Activated naive CD8-positive, alpha-beta T cell treated with anti-CD3 and anti-CD28 coated beads, Interleukin-2, amount 50 U/mL, for 24 hours (primary cell): ENCODE data around the gene GORASP2.
A peak's percentile ranks its signal among the peaks of the same experiment; 100 is the strongest.

ENCODE experiments used
- ATAC-seq: fragments of 150-1000 bp; cut with Tn5 transposase; one replicate; pipeline ENCODE4 v1.10.0; 2021
- DNase-seq: peaks from one replicate; pipeline ENCODE4 v3.0.0; 2021
- H3K27ac Mint-ChIP-seq: one replicate; pipeline ENCODE4 v1.8.0; 2021; ENCODE audit warnings: mild to moderate bottlenecking, mixed read lengths
- H3K27me3 Mint-ChIP-seq: one replicate; pipeline ENCODE4 v1.8.0; 2021; ENCODE audit warnings: mixed read lengths
- H3K36me3 Mint-ChIP-seq: one replicate; pipeline ENCODE4 v1.8.0; 2021; ENCODE audit warnings: low read depth, mixed read lengths
- H3K4me1 Mint-ChIP-seq: one replicate; pipeline ENCODE4 v1.8.0; 2021; ENCODE audit warnings: mixed read lengths
- H3K4me3 Mint-ChIP-seq: one replicate; pipeline ENCODE4 v1.8.0; 2021; ENCODE audit warnings: mild to moderate bottlenecking, moderate library complexity, mixed read lengths
- H3K9me3 Mint-ChIP-seq: one replicate; pipeline ENCODE4 v1.8.0; 2021; ENCODE audit warnings: mixed read lengths

Gene GORASP2

DNA sequence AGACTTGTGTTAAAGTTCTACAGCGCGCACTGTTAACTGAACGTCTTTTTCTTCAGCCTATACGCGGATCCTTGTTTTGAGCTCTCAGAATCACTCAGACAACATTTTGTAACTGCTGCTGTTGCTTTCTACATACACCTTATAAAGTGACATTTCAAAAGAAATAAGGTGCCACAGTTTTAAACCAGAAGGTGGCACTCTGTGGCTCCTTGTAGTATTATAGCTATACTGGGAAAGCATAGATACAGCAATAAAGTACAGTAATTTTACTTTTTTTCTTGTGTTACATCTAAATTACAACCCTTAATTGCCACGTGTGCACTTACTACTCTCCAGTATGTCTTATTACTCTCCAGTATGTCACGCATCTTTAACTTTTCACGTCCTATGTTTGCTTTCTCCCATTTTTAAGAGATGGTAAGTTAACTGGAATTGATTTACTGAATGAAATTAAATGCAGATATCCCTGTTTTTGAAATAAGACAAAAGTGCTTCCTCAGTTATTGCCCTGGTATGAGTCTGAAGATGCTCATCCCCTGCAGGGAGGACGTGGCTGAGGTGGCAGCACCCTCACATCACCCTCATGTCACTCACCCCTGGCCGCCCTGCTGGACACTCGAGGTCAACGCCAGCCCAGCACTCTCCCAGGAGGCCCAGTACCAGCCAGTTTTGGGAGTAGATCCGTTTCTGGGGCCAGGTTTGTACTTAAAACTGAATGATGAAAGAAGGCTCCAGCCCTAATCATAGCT is 37.8 kb downstream of the GORASP2 start:
- Mint-ChIP-seq H3K4me1 (no peaks in the 10 kb centered on the region), H3K4me3 (no peak overlapping the region), H3K9me3 (no peaks in the 10 kb centered on the region), H3K27ac (no peak overlapping the region), H3K36me3 (peaks cover 37% of the 10 kb centered on the region), H3K27me3 (no peaks in the 10 kb centered on the region)
- no peak for DNase-seq
- no peak for ATAC-seq

DNA sequence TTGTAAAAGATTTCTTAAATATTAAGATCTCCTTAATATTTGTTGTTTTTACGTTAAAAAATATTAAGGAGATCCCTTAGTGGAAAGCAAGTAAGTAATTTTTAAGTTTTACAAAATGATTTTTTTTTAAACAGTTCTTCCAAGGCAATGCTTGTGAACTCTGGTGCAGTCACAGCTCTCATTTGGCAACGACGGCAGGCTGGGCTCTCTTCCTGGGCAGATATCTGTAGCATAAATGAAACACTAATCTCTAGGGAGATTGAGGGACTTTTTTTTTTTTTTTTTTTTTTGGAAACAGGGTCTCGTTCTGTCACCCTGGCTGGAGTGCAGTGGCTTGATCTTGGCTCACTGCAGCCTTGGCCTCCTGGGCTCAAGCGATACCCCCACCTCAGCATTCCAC is 38.5 kb downstream of the GORASP2 start:
- no peaks in the 10 kb centered on the region for H3K9me3 Mint-ChIP-seq
- ATAC-seq (no peak), DNase-seq (no peak)
- H3K27me3 Mint-ChIP-seq, result no peaks in the 10 kb centered on the region
- no peaks in the 10 kb centered on the region for H3K4me1 Mint-ChIP-seq
- no peak overlapping the region for H3K4me3 Mint-ChIP-seq
- H3K27ac Mint-ChIP-seq, result no peak overlapping the region
- H3K36me3 Mint-ChIP-seq, result peaks cover 34% of the 10 kb centered on the region

DNA sequence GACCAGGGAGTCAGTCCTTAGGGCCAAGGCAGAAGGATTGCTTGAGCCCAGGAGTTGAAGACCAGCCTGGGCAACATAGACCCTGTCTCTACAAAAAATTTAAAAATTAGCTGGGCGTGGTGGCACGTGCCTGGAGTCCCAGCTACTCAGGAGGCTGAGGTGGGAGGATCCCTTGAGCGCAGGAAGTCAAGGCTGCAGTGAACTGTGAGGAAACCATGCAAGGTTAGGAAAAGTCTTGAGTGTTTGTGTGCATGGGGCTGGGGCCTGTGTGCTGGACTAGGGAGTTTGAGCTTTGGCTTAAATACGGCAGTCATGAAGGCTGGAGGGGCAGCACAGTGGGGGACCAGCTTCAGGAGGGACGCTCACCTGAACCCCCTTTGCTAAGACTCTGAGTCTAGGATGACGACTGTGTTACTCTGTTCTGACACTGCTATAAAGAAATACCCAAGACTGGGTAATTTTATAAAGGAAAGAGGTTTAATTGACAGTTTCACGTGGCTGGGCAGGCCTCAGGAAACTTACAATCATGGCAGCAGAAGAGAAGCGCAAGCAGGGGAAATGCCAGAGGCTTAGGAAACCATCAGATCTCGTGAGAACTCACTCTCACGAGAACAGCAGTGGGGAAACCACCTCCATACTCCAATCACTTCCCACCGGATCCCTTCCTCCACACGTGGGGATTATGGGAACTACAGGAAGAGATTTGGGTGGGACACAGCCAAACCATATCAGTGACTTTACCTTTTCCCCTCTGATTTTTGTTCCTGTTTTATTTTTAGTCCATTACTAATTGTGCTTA is 39.4 kb downstream of the GORASP2 start:
- Mint-ChIP-seq H3K9me3 (no peaks in the 10 kb centered on the region), H3K27me3 (no peaks in the 10 kb centered on the region), H3K4me3 (no peak overlapping the region), H3K4me1 (peaks cover 7% of the 10 kb centered on the region), H3K27ac (no peak overlapping the region), H3K36me3 (peaks cover 30% of the 10 kb centered on the region)
- DNase-seq, result no peak
- ATAC-seq, result no peak

DNA sequence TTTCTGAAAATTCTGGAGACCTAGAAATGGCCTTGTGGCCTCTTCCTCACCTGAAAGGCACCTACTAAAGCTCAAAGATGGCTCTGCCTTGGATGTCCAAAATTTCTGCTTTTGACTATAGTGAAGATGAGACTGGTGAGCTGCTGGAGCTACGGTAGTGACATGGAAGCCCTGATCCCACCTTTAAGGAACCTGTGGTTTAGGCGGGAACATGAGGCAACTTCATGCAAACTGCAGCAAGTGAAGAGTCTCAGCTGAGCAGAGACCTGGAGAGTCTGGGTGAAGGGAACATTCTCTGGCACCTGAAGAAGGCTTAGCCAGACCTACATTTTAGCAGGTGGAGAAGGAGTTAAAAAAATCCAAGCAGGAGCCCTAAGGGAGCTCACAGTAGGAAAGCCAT is 40.0 kb downstream of the GORASP2 start:
- no peak for ATAC-seq
- no peaks in the 10 kb centered on the region for H3K9me3 Mint-ChIP-seq
- peaks cover 8% of the 10 kb centered on the region for H3K4me1 Mint-ChIP-seq
- peaks cover under 1% of the 10 kb centered on the region for H3K27me3 Mint-ChIP-seq
- peaks cover 27% of the 10 kb centered on the region for H3K36me3 Mint-ChIP-seq
- no peak for DNase-seq
- H3K4me3 Mint-ChIP-seq, result no peak overlapping the region
- H3K27ac Mint-ChIP-seq, result no peak overlapping the region

DNA sequence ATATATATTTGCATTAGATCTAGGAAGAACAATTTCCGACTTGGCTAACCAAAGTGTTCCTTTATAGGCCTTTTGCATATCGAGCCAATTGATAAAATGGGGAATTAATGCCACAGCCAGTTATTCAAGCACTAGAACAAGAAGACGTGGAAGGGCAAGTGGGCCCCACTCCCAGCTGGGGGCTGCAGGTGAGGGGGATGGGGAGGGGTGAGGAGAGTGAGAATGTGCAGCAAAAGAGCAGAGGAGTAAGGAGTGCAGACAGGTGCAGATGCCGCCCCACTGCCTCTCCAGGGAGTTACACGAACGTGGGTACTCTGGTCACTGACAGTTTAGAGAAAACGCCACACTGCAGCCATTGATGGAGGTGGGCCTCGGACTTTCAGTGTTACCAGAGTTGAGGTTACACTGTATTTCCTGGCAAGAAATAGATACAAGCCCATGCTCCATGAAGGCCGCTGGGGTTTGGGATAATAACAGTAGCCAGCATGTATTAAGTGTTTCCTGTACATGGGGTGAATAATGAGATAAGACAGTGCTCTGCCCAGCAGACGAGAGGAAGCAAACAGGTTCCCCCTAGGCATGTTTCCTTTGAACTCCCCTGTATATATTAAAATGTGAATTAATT is 40.9 kb downstream of the GORASP2 start:
- Mint-ChIP-seq H3K9me3 (no peaks in the 10 kb centered on the region), H3K36me3 (peaks cover 23% of the 10 kb centered on the region), H3K27ac (no peak overlapping the region), H3K27me3 (peaks cover 4% of the 10 kb centered on the region), H3K4me3 (no peak overlapping the region), H3K4me1 (peaks cover 11% of the 10 kb centered on the region)
- no peak for DNase-seq
- no peak for ATAC-seq

DNA sequence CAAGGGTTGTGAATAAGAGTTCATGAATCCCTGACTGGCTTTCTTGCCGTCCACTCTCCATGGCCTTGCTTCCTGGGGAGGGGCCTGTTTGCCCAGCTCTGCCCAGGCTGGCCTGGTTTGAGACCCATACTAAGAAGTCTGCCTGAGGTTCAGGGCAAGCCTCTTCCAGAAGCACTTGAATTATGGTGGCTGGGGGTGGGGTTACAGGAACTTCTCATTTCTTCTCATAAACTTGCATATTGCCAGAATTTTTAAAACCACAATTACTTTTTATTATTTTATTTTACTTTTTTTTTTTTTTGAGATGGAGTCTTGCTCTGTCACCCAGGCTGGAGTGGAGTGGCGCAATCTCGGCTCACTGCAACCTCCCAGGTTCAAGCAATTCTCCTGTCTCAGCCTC is 42.0 kb downstream of the GORASP2 start:
- Mint-ChIP-seq H3K27me3 (peaks cover 4% of the 10 kb centered on the region), H3K36me3 (peaks cover 14% of the 10 kb centered on the region), H3K27ac (no peak overlapping the region), H3K4me3 (no peak overlapping the region), H3K4me1 (peaks cover 11% of the 10 kb centered on the region), H3K9me3 (no peaks in the 10 kb centered on the region)
- no peak for DNase-seq
- ATAC-seq, result no peak

DNA sequence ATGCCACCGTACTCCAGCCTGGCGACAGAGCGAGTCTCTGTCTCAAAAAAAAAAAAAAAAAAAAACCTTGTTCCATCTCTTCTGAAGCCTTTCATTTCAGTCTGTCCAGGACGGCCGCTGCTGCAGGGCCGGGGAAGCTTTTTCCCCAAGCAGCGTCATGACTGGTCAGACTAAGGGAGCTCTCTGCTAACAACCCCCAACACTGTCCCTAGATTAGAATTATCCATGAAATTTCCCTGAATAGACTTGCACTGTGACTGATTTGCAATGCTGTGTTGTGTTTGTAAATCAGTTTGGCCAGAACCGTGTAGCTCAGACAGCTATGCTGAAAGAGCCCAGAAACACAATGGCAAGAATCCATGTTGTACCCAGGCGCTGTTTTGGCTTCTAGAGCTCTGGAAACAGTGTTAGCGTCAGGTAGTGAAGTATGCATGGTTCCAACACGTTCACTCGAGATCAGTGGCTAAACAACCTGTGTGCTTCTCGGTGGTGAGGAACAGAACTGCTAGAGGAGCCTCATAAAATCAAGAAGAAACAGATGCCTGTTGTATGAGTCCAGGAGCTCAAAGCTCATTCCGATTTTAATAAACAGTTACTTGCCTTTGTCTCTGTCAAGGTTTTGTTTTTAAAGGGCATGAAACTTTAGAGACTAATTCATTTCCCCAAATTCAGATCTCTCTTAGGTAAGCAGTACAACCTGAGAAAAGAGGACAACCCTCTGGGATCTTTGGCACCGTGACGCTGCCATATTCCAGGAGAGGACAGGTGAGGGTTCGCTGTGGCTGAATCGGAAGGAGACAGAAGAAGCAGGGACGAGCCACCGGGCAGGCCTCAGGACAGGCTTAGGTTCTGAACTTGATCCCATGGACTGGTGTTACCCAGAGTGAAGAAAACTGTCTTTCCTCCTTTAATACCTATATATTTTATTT is 43.5 kb downstream of the GORASP2 start:
- H3K4me1 Mint-ChIP-seq, result peaks cover 11% of the 10 kb centered on the region
- no peaks in the 10 kb centered on the region for H3K9me3 Mint-ChIP-seq
- DNase-seq (no peak), ATAC-seq (no peak)
- H3K36me3 Mint-ChIP-seq, result peaks cover 4% of the 10 kb centered on the region
- H3K4me3 Mint-ChIP-seq, result peak overlapping the region; percentile 70
- peaks cover 4% of the 10 kb centered on the region for H3K27me3 Mint-ChIP-seq
- H3K27ac Mint-ChIP-seq, result peak overlapping the region; percentile 65

DNA sequence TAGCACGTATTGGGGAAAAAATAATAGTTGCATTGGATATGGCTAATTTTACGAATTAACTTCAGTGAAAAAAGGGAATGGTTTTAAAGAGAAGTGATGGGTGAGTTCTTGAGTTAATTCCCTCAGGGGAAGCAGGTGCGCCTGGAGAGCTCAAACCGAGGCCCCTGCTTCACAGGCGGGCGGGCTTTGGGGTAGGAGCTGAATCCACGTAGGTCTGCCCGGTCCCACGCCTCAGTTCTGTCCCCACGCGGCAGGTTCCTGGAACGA is 44.1 kb downstream of the GORASP2 start:
- H3K4me3 Mint-ChIP-seq, result peak overlapping the region; percentile 70
- ATAC-seq (no peak), DNase-seq (no peak)
- H3K9me3 Mint-ChIP-seq, result no peaks in the 10 kb centered on the region
- no peaks in the 10 kb centered on the region for H3K36me3 Mint-ChIP-seq
- H3K4me1 Mint-ChIP-seq, result peaks cover 11% of the 10 kb centered on the region
- H3K27ac Mint-ChIP-seq, result peak overlapping the region; percentile 65
- H3K27me3 Mint-ChIP-seq, result peaks cover 4% of the 10 kb centered on the region

DNA sequence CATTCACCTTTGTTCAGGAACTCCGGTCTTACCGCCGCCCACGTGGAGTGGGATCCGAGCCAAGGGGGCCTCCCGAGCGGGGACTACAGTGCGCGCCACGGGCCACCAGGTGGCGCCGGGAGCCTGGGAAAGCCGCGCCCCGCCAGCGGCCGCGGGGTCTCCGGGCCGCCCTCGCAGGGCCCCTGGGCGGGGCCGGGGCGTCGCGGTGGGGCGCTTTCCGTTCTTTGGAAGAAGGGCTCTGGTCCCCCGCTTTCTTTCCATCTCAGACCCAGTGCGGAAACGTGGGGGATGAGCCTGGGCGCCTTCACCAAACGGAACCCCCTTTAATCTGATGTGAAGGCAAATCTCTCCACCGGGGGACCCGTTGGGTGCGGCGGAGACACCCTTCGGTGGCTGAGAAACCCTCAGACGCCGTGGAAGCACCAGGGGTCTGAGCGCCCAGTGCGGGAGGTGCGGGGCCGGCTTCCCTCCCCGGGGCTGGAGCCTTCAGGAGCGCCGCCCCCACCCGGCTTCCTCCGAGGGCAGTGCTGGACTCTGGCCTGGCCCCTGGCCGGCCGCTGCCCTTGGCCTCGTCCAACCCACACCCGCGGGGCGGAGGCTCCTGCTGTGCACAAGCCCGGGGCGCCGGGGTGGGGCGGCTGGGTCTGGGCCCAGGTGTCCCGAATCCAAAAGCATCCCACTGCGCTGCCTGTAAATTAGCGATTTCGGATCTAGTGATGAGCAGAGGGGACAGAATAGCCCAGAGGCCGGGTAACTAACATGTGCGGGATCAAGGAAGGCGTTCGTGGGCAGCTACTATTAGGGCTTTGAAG is 44.6 kb downstream of the GORASP2 start:
- no peaks in the 10 kb centered on the region for H3K36me3 Mint-ChIP-seq
- no peaks in the 10 kb centered on the region for H3K9me3 Mint-ChIP-seq
- peaks cover 4% of the 10 kb centered on the region for H3K27me3 Mint-ChIP-seq
- H3K4me3 Mint-ChIP-seq, result peak overlapping the region; percentile 73
- peak overlapping the region; percentile 67 for H3K27ac Mint-ChIP-seq
- peaks cover 11% of the 10 kb centered on the region for H3K4me1 Mint-ChIP-seq
- peak; percentile 92 for DNase-seq
- ATAC-seq, result peak; percentile 95

DNA sequence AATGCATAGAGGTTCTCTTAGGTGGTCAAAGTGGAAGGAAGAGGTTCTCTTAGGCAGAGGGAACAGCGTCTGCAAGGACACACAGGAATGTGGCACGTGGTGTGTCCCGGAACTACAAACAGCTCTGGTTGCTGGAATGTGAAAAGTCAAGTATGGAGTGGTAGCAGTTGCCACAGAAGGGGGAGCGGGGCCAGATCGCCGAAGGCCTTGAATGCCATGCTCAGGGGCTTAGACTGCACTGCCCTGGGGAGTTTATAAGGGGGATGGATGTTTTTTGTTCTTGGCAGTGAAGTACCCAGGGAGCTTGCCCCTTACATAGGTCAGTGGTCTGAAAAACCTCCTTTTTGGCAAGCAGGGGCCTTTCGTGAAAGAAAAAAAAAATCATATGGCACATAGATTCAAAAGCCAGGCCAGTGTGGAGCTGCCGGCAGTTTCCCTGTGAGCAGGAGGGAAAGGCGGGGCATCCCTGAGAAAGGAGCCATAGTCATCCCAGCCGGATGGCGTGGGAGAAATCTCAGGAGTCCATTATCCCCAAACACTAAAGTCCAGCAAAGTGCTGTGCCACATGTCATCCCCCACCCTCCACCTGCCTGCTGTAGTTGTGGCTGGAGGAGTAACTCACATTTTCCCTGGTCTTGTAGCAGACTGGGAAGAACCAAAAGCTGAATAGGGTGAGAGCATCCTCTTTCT is 45.4 kb downstream of the GORASP2 start:
- H3K4me3 Mint-ChIP-seq, result peak overlapping the region; percentile 73
- ATAC-seq (no peak), DNase-seq (no peak)
- H3K27me3 Mint-ChIP-seq, result peaks cover 4% of the 10 kb centered on the region
- H3K9me3 Mint-ChIP-seq, result no peaks in the 10 kb centered on the region
- H3K27ac Mint-ChIP-seq, result peak overlapping the region; percentile 33
- H3K4me1 Mint-ChIP-seq, result peaks cover 11% of the 10 kb centered on the region
- no peaks in the 10 kb centered on the region for H3K36me3 Mint-ChIP-seq

DNA sequence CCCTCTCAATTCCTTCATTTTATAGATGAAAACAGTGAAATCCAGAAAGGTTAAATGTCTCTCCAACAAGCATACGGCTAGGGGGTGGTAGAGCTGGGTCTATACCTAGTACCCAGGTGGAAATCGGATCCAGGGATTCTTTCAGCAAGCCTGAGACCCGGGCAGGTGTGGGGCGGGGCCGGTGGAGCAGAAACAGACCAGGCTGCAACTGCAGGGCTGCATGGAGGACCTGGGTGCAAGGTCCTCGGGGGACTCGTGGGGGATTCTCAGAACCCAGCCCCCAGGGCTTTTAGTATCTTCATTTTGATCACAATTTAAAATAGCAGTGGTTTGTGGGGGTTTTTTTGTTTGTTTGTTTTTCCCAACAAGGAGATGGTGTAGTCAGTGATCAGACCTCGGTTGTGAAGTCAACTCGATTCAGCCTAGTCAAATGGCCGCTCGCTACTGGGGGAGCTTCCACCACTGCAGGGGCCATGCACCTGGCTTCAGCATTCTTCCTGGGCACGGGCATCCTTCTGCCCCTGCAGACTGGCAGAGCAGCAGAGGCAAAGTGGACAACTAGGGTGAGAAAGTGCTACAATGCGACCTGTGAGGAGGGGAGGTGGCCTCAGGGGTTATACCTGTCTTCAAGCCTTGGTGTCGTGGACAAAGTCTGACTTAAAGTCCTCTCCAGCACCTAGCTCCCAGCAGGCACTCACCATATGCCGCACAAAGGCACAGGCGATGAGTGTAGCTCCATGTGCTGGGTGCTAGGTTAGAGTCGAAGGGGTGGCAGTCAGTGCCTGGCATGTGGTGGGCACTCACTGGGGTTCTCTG is 46.3 kb downstream of the GORASP2 start:
- ATAC-seq, result no peak
- no peak overlapping the region for H3K27ac Mint-ChIP-seq
- no peaks in the 10 kb centered on the region for H3K36me3 Mint-ChIP-seq
- H3K4me3 Mint-ChIP-seq, result no peak overlapping the region
- H3K9me3 Mint-ChIP-seq, result no peaks in the 10 kb centered on the region
- H3K27me3 Mint-ChIP-seq, result peaks cover 4% of the 10 kb centered on the region
- no peak for DNase-seq
- H3K4me1 Mint-ChIP-seq, result peaks cover 11% of the 10 kb centered on the region

DNA sequence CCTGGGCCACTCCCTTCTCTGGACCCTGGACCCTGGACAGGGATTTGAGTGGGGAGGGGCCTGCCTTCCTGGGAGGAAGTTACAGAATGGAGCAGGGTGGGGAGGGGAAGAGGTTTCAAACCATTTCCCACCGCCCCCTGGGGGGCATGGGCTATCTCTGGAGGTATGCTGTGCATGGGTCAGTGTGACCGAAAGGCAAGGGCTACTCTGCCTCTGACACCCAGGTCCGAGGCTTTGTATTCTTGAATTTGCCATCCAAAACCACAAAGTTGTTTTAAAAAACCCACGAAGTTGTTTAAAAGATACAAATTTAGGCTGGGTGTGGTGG is 46.9 kb downstream of the GORASP2 start:
- H3K4me1 Mint-ChIP-seq, result peaks cover 11% of the 10 kb centered on the region
- DNase-seq, result no peak
- no peaks in the 10 kb centered on the region for H3K36me3 Mint-ChIP-seq
- no peak overlapping the region for H3K4me3 Mint-ChIP-seq
- H3K9me3 Mint-ChIP-seq, result no peaks in the 10 kb centered on the region
- no peak for ATAC-seq
- no peak overlapping the region for H3K27ac Mint-ChIP-seq
- H3K27me3 Mint-ChIP-seq, result peaks cover 4% of the 10 kb centered on the region

DNA sequence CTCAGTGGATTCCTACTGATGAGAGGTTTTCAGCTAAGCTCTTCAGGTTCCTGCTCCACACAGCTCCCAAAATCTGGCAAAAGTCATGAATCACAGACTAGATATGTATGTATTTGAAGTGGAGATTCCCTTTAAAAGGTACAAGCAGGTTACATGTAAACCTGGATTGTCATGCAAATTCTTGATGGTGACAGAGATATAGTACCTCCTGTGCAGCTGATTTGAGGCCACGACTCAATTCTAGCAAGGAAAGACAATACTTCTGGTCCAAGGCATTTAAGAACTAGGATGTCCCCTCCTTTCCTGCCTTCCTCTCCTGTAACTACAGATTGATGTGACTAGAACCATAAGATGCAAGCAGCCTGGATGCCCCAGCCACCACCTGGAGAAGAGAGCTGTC is 55.0 kb downstream of the GORASP2 start:
- H3K9me3 Mint-ChIP-seq, result no peaks in the 10 kb centered on the region
- H3K36me3 Mint-ChIP-seq, result peaks cover 4% of the 10 kb centered on the region
- ATAC-seq (no peak), DNase-seq (no peak)
- no peak overlapping the region for H3K4me3 Mint-ChIP-seq
- no peaks in the 10 kb centered on the region for H3K4me1 Mint-ChIP-seq
- no peak overlapping the region for H3K27ac Mint-ChIP-seq
- H3K27me3 Mint-ChIP-seq, result no peaks in the 10 kb centered on the region
